NCI-H1092 (cell line): ENCODE results near the gene CLCA2.
"Not testable (repeated sequence)": the region's sequence is repeated elsewhere in the genome, so short reads cannot be mapped to it uniquely, and the experiment has no call there.

Source experiments
- DNase-seq: peaks from one replicate; lab custom pipeline; 2025; lab: John Stamatoyannopoulos, UW

The CLCA2 gene

GRCh38 chr1:86477682-86478081, 53.7 kb downstream of the CLCA2 start:
- DNase-seq: no peak

DNA sequence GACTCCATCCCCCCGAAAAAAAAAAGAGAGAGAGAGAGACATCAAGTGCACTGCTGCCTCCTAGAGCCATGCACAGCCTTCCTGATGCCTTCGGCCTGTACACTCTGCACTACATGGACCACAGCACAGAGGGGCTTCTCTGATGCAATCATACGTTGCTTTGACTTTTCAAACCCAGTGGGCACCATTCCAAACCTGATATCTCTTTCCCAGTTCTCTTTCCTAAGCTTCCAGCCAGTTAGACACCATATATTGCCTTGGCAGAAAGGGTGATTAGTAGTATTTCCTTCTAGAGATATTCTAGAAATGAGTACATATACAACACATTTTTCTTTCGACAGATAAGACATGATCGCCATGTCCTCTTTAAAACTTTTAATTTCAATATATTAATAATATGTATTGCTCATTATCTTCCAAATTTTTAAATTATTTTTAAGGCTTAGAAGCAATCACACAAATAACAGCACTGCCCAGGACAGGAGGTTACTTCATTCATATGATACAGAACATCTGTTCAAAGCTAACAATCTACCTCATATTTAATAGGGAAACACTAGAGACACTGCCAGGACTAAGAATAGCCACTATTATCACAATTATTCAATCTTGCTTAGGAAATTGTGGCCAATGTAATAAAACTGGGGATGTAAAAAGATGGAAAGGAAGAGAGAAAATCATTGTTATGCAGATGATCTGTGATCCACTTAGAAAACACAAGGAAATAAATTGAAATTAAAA, 54.6 kb downstream of the CLCA2 start:
- DNase-seq: no peak

- no peak for DNase-seq
Observed at GRCh38 chr1:86481966-86482365, 58.0 kb downstream of the CLCA2 start.

GRCh38 chr1:86487131-86487810, 63.3 kb downstream of the CLCA2 start:
- no peak for DNase-seq

DNA sequence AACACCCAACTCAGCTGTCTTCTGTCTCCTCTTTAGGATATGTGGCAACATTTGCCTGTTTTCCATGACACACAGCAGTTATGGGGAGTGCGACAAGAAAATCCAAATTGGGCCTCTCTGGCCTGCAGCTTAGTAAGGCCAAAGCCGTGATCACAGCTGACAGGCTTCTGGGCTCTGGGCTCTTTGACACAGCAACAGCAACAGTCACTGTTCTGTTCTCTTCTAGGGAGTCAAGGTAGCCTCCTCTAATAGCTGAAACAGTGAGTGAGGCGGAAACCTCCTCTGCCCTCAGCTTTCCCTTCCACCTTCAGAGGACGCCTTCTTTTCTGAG, 63.8 kb downstream of the CLCA2 start:
- DNase-seq: no peak

- DNase-seq: no peak
Observed at GRCh38 chr1:86489242-86489878, 65.4 kb downstream of the CLCA2 start.

DNA sequence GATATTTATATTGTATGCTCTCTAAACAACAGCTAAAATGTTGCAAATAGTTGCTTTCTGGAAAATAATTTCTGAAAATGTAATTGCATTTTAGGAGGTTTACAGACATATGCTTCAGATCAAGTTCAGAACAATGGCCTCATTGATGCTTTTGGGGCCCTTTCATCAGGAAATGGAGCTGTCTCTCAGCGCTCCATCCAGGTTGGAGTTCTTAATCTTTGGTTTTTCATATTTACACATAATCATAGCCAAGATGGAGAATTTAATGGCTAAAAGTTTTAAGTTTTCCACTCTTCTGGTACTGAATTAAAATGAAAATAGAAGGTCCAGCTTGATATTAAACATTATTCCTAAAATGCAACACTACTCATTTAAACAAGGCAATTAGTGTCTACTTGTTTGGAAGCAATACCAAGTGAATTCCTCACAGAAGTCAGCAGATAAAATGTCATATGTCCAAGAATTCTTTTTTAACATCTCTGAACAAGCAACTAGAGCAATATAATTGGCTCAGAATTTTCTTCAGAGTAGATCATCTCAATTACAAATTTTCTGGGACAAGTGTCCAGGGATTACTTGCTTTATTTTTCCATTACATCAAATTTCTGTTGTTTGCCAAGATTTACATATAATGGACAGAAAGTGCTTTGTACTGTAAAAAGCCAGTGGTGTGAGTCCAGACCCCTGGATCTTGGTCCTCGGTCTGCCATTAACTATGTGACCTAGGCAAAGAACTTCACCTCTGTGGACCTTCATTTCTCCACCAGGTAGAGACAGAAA, 67.4 kb downstream of the CLCA2 start:
- DNase-seq: no peak

- DNase-seq: no peak
Observed at GRCh38 chr1:86498281-86498680, 74.3 kb downstream of the CLCA2 start.

DNA sequence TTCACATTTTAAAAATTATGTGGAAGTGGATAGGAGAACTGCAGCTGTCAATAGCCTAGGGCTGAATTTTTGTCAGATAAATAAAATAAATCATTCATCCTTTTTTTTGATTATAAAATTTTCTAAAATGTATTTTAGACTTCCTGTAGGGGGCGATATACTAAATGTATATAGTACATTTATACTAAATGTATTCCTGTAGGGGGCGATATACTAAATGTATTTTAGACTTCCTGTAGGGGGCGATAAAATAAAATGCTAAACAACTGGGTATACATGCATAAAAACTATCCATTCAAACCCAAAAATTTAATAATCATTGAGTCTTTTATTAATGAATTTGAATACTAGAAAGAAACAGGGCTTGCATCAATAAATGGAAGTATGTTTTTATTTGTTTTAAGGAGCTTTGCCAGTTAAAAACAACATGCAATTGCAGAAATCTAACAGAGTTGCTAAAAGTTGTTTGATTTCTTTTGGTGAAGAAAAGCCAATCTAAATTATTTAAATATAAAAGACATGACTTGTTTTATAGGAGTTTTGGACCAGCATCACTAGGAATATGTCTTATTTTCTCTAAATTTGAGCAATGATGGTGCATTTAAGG, 76.1 kb downstream of the CLCA2 start:
- no peak for DNase-seq

DNA sequence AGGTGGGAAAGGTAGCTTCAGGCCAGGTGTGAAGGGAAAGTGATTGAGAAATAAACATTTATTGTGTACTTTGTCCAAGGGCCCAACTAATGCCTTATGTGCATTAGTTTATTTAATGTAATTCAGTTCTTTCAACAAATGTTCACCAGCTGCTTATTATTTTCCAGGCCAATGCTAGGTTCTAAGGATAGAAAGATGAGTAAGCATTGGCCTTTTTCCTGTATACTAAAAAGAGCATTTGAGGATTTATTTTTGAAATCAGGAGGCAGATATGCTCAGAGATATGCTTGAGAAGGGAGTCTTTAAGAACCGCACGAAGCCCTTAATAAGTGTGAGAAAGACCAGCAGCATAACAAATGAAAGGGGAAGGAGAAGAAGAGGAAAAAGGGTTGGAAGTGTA, 76.7 kb downstream of the CLCA2 start:
- DNase-seq: no peak

- DNase-seq: not testable (repeated sequence)
Observed at GRCh38 chr1:86502125-86502646, 78.2 kb downstream of the CLCA2 start.

- DNase-seq: no peak
Observed at GRCh38 chr1:86502721-86503405, 78.9 kb downstream of the CLCA2 start.

GRCh38 chr1:86503406-86504136, 79.6 kb downstream of the CLCA2 start:
- DNase-seq: no peak

DNA sequence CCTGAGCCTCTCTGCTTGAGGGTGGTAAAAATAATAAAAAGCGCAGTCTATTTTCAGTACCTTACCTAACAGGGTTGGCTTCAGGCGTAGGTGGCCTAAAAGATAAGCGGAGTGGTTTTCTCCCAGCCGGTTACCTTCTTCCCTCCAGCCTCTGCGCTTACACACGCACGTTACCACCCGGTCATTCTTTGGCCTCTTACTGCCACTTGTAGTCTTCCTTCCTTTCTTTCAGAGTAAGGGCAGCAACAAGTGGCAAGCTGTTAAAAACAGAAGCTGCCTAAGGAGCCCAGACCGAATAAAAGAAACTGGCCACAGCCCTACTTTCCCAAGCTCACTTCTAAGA, 80.1 kb downstream of the CLCA2 start:
- DNase-seq: no peak

DNA sequence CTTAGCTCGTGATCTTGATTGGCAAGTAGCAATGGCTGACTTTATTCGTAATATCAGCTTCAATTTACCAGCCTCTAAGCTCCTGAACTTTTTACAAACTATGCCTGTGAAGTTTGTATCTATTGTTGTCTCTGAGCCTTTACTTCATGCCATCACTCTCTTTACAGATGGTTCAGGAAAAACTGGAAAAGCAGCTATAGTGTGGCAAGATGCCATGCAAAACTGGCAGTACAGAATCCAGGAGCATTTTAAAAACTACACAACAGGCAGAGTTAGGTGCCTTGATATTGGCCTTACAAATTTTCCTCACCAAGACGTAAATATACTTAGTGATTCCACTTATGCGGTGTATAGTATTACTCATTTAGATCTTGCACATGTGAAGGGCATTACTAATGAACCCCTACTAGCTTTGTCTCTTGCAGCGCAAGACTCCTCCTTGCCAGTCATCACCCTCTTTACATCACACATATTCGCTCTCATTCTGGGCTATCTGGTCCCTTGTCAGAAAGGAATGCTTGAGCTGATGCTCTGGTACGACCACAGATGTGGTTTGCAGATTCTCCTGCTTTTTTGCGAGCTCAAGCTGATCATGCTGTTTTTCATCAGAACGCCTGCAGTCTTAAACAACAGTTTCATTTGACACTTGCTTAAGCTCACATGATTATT, 81.1 kb downstream of the CLCA2 start:
- no peak for DNase-seq

- DNase-seq: no peak
Observed at GRCh38 chr1:86505564-86505902, 81.6 kb downstream of the CLCA2 start.
